Suprapubic skin (tissue), 4 donors: ENCODE measurements around the gene TET1.
"Not testable (repeated sequence)": the region's sequence is repeated elsewhere in the genome, so short reads cannot be mapped to it uniquely, and the experiment has no call there.

Experiments used
- CTCF ChIP-seq, 2 donors: fragments of 200-600 bp in 1 of 2; fragments of 450-650 bp in 1 of 2; sonication (generic) in 1 of 2; IDR thresholded peaks; one replicate each; pipeline ENCODE4 v1.5.1; 2016 to 2019; ENCODE audit warnings: antibody characterized with exemption in 2 of 2, mild to moderate bottlenecking in 1 of 2, moderate library complexity in 1 of 2
- POLR2A ChIP-seq, 2 donors: fragments of 450-650 bp; IDR thresholded peaks; one replicate each; pipeline ENCODE4 v1.6.1; 2017; ENCODE audit warnings: antibody characterized with exemption in 2 of 2, mild to moderate bottlenecking in 2 of 2, moderate library complexity in 2 of 2
- POLR2AphosphoS5 ChIP-seq, 3 donors: sonication (generic); formaldehyde crosslinking; IDR thresholded peaks; one replicate each; pipeline ENCODE4 v1.6.1; 2017; ENCODE audit warnings: antibody characterized with exemption in 3 of 3

GRCh38 chr10:68735739-68736138 lies 175.6 kb downstream of the TET1 start:
- TF ChIP-seq CTCF, POLR2AphosphoS5, POLR2A (IDR thresholded peaks at IDR 0.05): not testable (repeated sequence)
